NCI-H2171 (cell line): ENCODE measurements around the gene ADAD2.
"Not testable (repeated sequence)": the region's sequence is repeated elsewhere in the genome, so short reads cannot be mapped to it uniquely, and the experiment has no call there.

Experiments used
- DNase-seq: peaks from one replicate; lab custom pipeline; 2025; lab: John Stamatoyannopoulos, UW

ADAD2 gene

GRCh38 chr16:84195201-84196093, 4.5 kb downstream of the ADAD2 start:
- no peak for DNase-seq

- DNase-seq: no peak
Measured at GRCh38 chr16:84196101-84196500, 5.1 kb downstream of the ADAD2 start.

- DNase-seq: no peak
Measured at GRCh38 chr16:84196727-84197394, 5.9 kb downstream of the ADAD2 start.

GRCh38 chr16:84197466-84198128, 6.6 kb downstream of the ADAD2 start:
- no peak for DNase-seq

- no peak for DNase-seq
Measured at GRCh38 chr16:84198401-84198800, 7.4 kb downstream of the ADAD2 start.

GRCh38 chr16:84199097-84199496, 8.1 kb downstream of the ADAD2 start:
- DNase-seq: no peak

GRCh38 chr16:84199861-84200260, 8.9 kb downstream of the ADAD2 start:
- no peak for DNase-seq

- not testable (repeated sequence) for DNase-seq
Measured at GRCh38 chr16:84204551-84204950, 13.6 kb downstream of the ADAD2 start.

GRCh38 chr16:84205123-84205522, 14.2 kb downstream of the ADAD2 start:
- DNase-seq: not testable (repeated sequence)

GRCh38 chr16:84205976-84206691, 15.2 kb downstream of the ADAD2 start:
- no peak for DNase-seq

GRCh38 chr16:84207251-84207650, 16.3 kb downstream of the ADAD2 start:
- no peak for DNase-seq

GRCh38 chr16:84207879-84208278, 16.9 kb downstream of the ADAD2 start:
- DNase-seq: peak; percentile 15

- no peak for DNase-seq
Measured at GRCh38 chr16:84209989-84210388, 19.0 kb downstream of the ADAD2 start.

GRCh38 chr16:84212154-84212553, 21.2 kb downstream of the ADAD2 start:
- DNase-seq: no peak

- no peak for DNase-seq
Measured at GRCh38 chr16:84212631-84213030, 21.7 kb downstream of the ADAD2 start.

GRCh38 chr16:84214451-84215066, 23.6 kb downstream of the ADAD2 start:
- DNase-seq: no peak

- DNase-seq: no peak
Measured at GRCh38 chr16:84215531-84215930, 24.6 kb downstream of the ADAD2 start.

GRCh38 chr16:84216144-84216543, 25.2 kb downstream of the ADAD2 start:
- DNase-seq: not testable (repeated sequence)

- no peak for DNase-seq
Measured at GRCh38 chr16:84218176-84218823, 27.3 kb downstream of the ADAD2 start.

GRCh38 chr16:84218956-84219355, 28.0 kb downstream of the ADAD2 start:
- DNase-seq: no peak

- no peak for DNase-seq
Measured at GRCh38 chr16:84220851-84221250, 29.9 kb downstream of the ADAD2 start.
